Activated naive CD8-positive, alpha-beta T cell treated with anti-CD3 and anti-CD28 coated beads, Interleukin-2, amount 10 ng/mL, durations not matched to agents 7 days and 5 days (primary cell): ENCODE results near the gene DRC3. TPM values are rescaled to one million over a fixed set of nuclear protein-coding genes. Genes with fewer than 3 reads are reported as not detected.
"Not testable (repeated sequence)": the region's sequence is repeated elsewhere in the genome, so short reads cannot be mapped to it uniquely, and the experiment has no call there.

Source experiments
- ATAC-seq: fragments of 150-1000 bp; cut with Tn5 transposase; one replicate; pipeline ENCODE4 v1.10.0; 2021; ENCODE audit warnings: low read depth, moderate library complexity
- POLR2A ChIA-PET: fragments of 350-600 bp; sonication (Branson Sonifier 250); formaldehyde crosslinking; loops from one replicate; lab custom pipeline; 2021; ENCODE audit warnings: antibody characterized with exemption; lab: Charles Lee
- DNase-seq: peaks from one replicate; pipeline ENCODE4 v3.0.0; 2021
- H3K27ac Mint-ChIP-seq: one replicate; pipeline ENCODE4 v1.8.0; 2022; ENCODE audit warnings: mild to moderate bottlenecking, mixed read lengths
- H3K27me3 Mint-ChIP-seq: one replicate; pipeline ENCODE4 v1.8.0; 2022; ENCODE audit warnings: mild to moderate bottlenecking, moderate library complexity, mixed read lengths
- H3K36me3 Mint-ChIP-seq: one replicate; pipeline ENCODE4 v1.8.0; 2021; ENCODE audit warnings: mild to moderate bottlenecking, mixed read lengths
- H3K4me1 Mint-ChIP-seq: one replicate; pipeline ENCODE4 v1.8.0; 2021; ENCODE audit warnings: mixed read lengths
- H3K4me3 Mint-ChIP-seq: one replicate; pipeline ENCODE4 v1.8.0; 2022; ENCODE audit warnings: mild to moderate bottlenecking, moderate library complexity, mixed read lengths
- H3K9me3 Mint-ChIP-seq: one replicate; pipeline ENCODE4 v1.8.0; 2021; ENCODE audit warnings: mixed read lengths
- total RNA-seq, 2 experiments: library from RNA; stranded (reverse); gene quantifications; one replicate each; pipeline ENCODE4 v1.2.3, GENCODE V29; 2021

The DRC3 gene
- total RNA-seq, 2 experiments from 2014 or later, result 0.67 to 0.77 TPM

GRCh38 chr17:17946093-17946492, 26.6 kb upstream of the DRC3 start:
- Mint-ChIP-seq H3K27ac (no peak overlapping the region), H3K4me3 (no peak overlapping the region), H3K4me1 (peaks cover 14% of the 10 kb centered on the region), H3K36me3 (peaks cover 7% of the 10 kb centered on the region), H3K9me3 (no peaks in the 10 kb centered on the region), H3K27me3 (peaks cover 1% of the 10 kb centered on the region)
- POLR2A ChIA-PET, result interaction anchor here (1.9 kb wide), 1 partner anchor 12 kb away, joined by 5 read pairs; no protein-coding TSS in a partner anchor
- ATAC-seq, result no peak
- no peak for DNase-seq

GRCh38 chr17:17947309-17947708, 25.4 kb upstream of the DRC3 start:
- Mint-ChIP-seq H3K27me3 (peaks cover 1% of the 10 kb centered on the region), H3K9me3 (no peaks in the 10 kb centered on the region), H3K27ac (no peak overlapping the region), H3K36me3 (peaks cover 7% of the 10 kb centered on the region), H3K4me1 (peaks cover 14% of the 10 kb centered on the region), H3K4me3 (no peak overlapping the region)
- no peak for DNase-seq
- ATAC-seq, result no peak
- POLR2A ChIA-PET, result interaction anchor here (1.2 kb wide), 1 partner anchor 8 kb away, joined by 4 read pairs; no protein-coding TSS in a partner anchor

- peaks cover 1% of the 10 kb centered on the region for H3K27me3 Mint-ChIP-seq
- H3K36me3 Mint-ChIP-seq, result peaks cover 7% of the 10 kb centered on the region
- H3K4me3 Mint-ChIP-seq, result no peak overlapping the region
- POLR2A ChIA-PET, result no interaction called here
- H3K9me3 Mint-ChIP-seq, result no peaks in the 10 kb centered on the region
- ATAC-seq (no peak), DNase-seq (no peak)
- peaks cover 13% of the 10 kb centered on the region for H3K4me1 Mint-ChIP-seq
- H3K27ac Mint-ChIP-seq, result no peak overlapping the region
Measured at GRCh38 chr17:17947966-17948365, 24.7 kb upstream of the DRC3 start.

- H3K36me3 Mint-ChIP-seq, result peaks cover 7% of the 10 kb centered on the region
- peaks cover 15% of the 10 kb centered on the region for H3K4me1 Mint-ChIP-seq
- POLR2A ChIA-PET, result no interaction called here
- H3K4me3 Mint-ChIP-seq, result no peak overlapping the region
- H3K27me3 Mint-ChIP-seq, result peaks cover 1% of the 10 kb centered on the region
- no peaks in the 10 kb centered on the region for H3K9me3 Mint-ChIP-seq
- DNase-seq (no peak), ATAC-seq (no peak)
- no peak overlapping the region for H3K27ac Mint-ChIP-seq
Measured at GRCh38 chr17:17950347-17950746, 22.3 kb upstream of the DRC3 start.

GRCh38 chr17:17950806-17951205, 21.9 kb upstream of the DRC3 start:
- H3K9me3 Mint-ChIP-seq, result no peaks in the 10 kb centered on the region
- peaks cover 20% of the 10 kb centered on the region for H3K4me1 Mint-ChIP-seq
- DNase-seq (no peak), ATAC-seq (no peak)
- H3K36me3 Mint-ChIP-seq, result peaks cover 10% of the 10 kb centered on the region
- POLR2A ChIA-PET, result no interaction called here
- peaks cover 1% of the 10 kb centered on the region for H3K27me3 Mint-ChIP-seq
- H3K27ac Mint-ChIP-seq, result no peak overlapping the region
- H3K4me3 Mint-ChIP-seq, result no peak overlapping the region

GRCh38 chr17:17951524-17951923, 21.1 kb upstream of the DRC3 start:
- Mint-ChIP-seq H3K9me3 (peaks cover 3% of the 10 kb centered on the region), H3K27ac (no peak overlapping the region), H3K4me1 (peaks cover 22% of the 10 kb centered on the region), H3K27me3 (peaks cover 1% of the 10 kb centered on the region), H3K36me3 (peaks cover 15% of the 10 kb centered on the region), H3K4me3 (no peak overlapping the region)
- POLR2A ChIA-PET, result no interaction called here
- DNase-seq (no peak), ATAC-seq (no peak)

- POLR2A ChIA-PET, result no interaction called here
- H3K4me3 Mint-ChIP-seq, result no peak overlapping the region
- H3K36me3 Mint-ChIP-seq, result peaks cover 17% of the 10 kb centered on the region
- DNase-seq, result no peak
- peaks cover 27% of the 10 kb centered on the region for H3K4me1 Mint-ChIP-seq
- H3K27me3 Mint-ChIP-seq, result peaks cover 1% of the 10 kb centered on the region
- peaks cover 3% of the 10 kb centered on the region for H3K9me3 Mint-ChIP-seq
- H3K27ac Mint-ChIP-seq, result no peak overlapping the region
- ATAC-seq, result no peak
Measured at GRCh38 chr17:17952691-17953090, 20.0 kb upstream of the DRC3 start.

GRCh38 chr17:17954079-17954478, 18.6 kb upstream of the DRC3 start:
- Mint-ChIP-seq H3K4me1 (peaks cover 39% of the 10 kb centered on the region), H3K4me3 (no peak overlapping the region), H3K27ac (no peak overlapping the region), H3K27me3 (peaks cover 1% of the 10 kb centered on the region), H3K36me3 (peaks cover 17% of the 10 kb centered on the region), H3K9me3 (peaks cover 3% of the 10 kb centered on the region)
- DNase-seq (no peak), ATAC-seq (no peak)
- POLR2A ChIA-PET, result no interaction called here

- H3K4me1 Mint-ChIP-seq, result peaks cover 55% of the 10 kb centered on the region
- not testable (repeated sequence) for DNase-seq, H3K27me3 Mint-ChIP-seq, ATAC-seq, H3K9me3 Mint-ChIP-seq
- peak overlapping the region; percentile 29 for H3K4me3 Mint-ChIP-seq
- POLR2A ChIA-PET, result interaction anchor here (1.2 to 3.1 kb wide), 2 partner anchors 9 to 17 kb away, joined by 4 to 26 read pairs; partner anchors contain the start of genes DRC3 and TOM1L2
- peak overlapping the region; percentile 56 for H3K27ac Mint-ChIP-seq
- peaks cover 19% of the 10 kb centered on the region for H3K36me3 Mint-ChIP-seq
Measured at GRCh38 chr17:17955790-17956341, 16.8 kb upstream of the DRC3 start.

GRCh38 chr17:17957584-17957916, 15.1 kb upstream of the DRC3 start:
- Mint-ChIP-seq H3K27me3 (no peaks in the 10 kb centered on the region), H3K4me1 (peaks cover 59% of the 10 kb centered on the region), H3K9me3 (peaks cover 3% of the 10 kb centered on the region), H3K4me3 (peak overlapping the region; percentile 76), H3K27ac (peak overlapping the region; percentile 97), H3K36me3 (peaks cover 27% of the 10 kb centered on the region)
- DNase-seq, result no peak
- ATAC-seq, result no peak
- POLR2A ChIA-PET, result interaction anchor here (1.0 to 3.1 kb wide), 7 partner anchors 9 to 266 kb away, joined by 3 to 26 read pairs (median 5); partner anchors contain the start of genes DRC3 and TOM1L2

GRCh38 chr17:17958982-17959381, 13.7 kb upstream of the DRC3 start:
- Mint-ChIP-seq H3K27me3 (no peaks in the 10 kb centered on the region), H3K27ac (peak overlapping the region; percentile 97), H3K4me1 (peaks cover 59% of the 10 kb centered on the region), H3K4me3 (peak overlapping the region; percentile 76), H3K36me3 (peaks cover 24% of the 10 kb centered on the region), H3K9me3 (peaks cover 3% of the 10 kb centered on the region)
- DNase-seq, result no peak
- POLR2A ChIA-PET, result interaction anchor here (1.8 to 3.1 kb wide), 3 partner anchors 13 to 123 kb away, joined by 8 to 26 read pairs (median 20); partner anchors contain the start of genes DRC3, SREBF1 and TOM1L2
- ATAC-seq, result no peak

GRCh38 chr17:17959520-17960361, 12.9 kb upstream of the DRC3 start:
- DNase-seq (no peak), ATAC-seq (peak; percentile 67)
- Mint-ChIP-seq H3K27ac (peak overlapping the region; percentile 97), H3K4me3 (peak overlapping the region; percentile 76), H3K36me3 (peaks cover 23% of the 10 kb centered on the region), H3K4me1 (peaks cover 58% of the 10 kb centered on the region), H3K27me3 (no peaks in the 10 kb centered on the region), H3K9me3 (peaks cover 3% of the 10 kb centered on the region)
- POLR2A ChIA-PET, result interaction anchor here (0.8 to 2.8 kb wide), 5 partner anchors 13 to 223 kb away, joined by 3 to 20 read pairs (median 4); partner anchors contain the start of genes ALKBH5, DRC3, SREBF1 and TOM1L2

GRCh38 chr17:17960500-17961030, 12.1 kb upstream of the DRC3 start:
- peak overlapping the region; percentile 76 for H3K4me3 Mint-ChIP-seq
- no peak for ATAC-seq
- DNase-seq, result no peak
- peaks cover 59% of the 10 kb centered on the region for H3K4me1 Mint-ChIP-seq
- POLR2A ChIA-PET, result interaction anchor here (1.0 to 2.8 kb wide), 4 partner anchors 12 to 223 kb away, joined by 3 to 20 read pairs (median 6); partner anchors contain the start of genes ALKBH5, DRC3, SREBF1 and TOM1L2
- H3K27ac Mint-ChIP-seq, result peak overlapping the region; percentile 97
- H3K27me3 Mint-ChIP-seq, result no peaks in the 10 kb centered on the region
- H3K36me3 Mint-ChIP-seq, result peaks cover 19% of the 10 kb centered on the region
- peaks cover 3% of the 10 kb centered on the region for H3K9me3 Mint-ChIP-seq
